ENCODE results near the gene PI4KA.
"Not testable (repeated sequence)": the region's sequence is repeated elsewhere in the genome, so short reads cannot be mapped to it uniquely, and the experiment has no call there.

GRCh38 chr22:20839354-20839753, 19.3 kb downstream of the PI4KA start:
- TF ChIP-seq CTCF (IDR thresholded peaks at IDR 0.05; ENCODE audit: low read depth, low read length, poor library complexity, severe bottlenecking); EZH2phosphoT487 (IDR thresholded peaks at IDR 0.05; ENCODE audit: borderline replicate concordance, low read length): not testable (repeated sequence)
